OCI-LY3 (cell line): ENCODE measurements around the gene TWIST2.

Experiments
- CTCF ChIP-seq: fragments of 200-600, 300-600 bp; sonication (generic); IDR thresholded peaks from 2 replicates; pipeline ENCODE4 v1.5.1; 2014; ENCODE audit warnings: antibody characterized with exemption, low read length, low read depth
- EZH2phosphoT487 ChIP-seq: fragments of 200-600 bp; shearing (Covaris generic); IDR thresholded peaks from 2 replicates; pipeline ENCODE4 v1.6.1; 2018; ENCODE audit warnings: antibody characterized with exemption, mixed run types, low read depth

GRCh38 chr2:238846378-238846627 is 1.6 kb upstream of the TWIST2 start:
- TF ChIP-seq CTCF = no peak
- TF ChIP-seq EZH2phosphoT487 = no peak
